ENCODE data around the gene CACNA1A. TPM values are rescaled to one million over a fixed set of nuclear protein-coding genes. Genes with fewer than 3 reads are reported as not detected.
A peak's percentile ranks its signal among the peaks of the same experiment; 100 is the strongest.

CACNA1A gene
- total RNA-seq, 8 experiments from 2014 or later, result 1.9 to 23.0 (median 7.5) TPM

GRCh38 chr19:13286195-13286985 lies 219.9 kb downstream of the CACNA1A start:
- ATAC-seq (replicated peaks in 6 of 8), result no peak
- WGBS, 10 experiments, result 70 to 100% (median 89%) methylated on average over 2 to 8 of the region's 31 CpGs; no CpG with 5 or more reads in 6 of the 10 experiments
- Histone ChIP-seq H3K4me1 (replicated peaks in 1 of 2) (no peaks in the 10 kb centered on the region), H3K27ac (no peak overlapping the region), H3K4me3 (no peak overlapping the region)
- in situ Hi-C loops (cut with MboI; ENCODE audit: low pct_unique_long_range_greater_than_20kb in 2 of 9, low sequenced_read_pairs in 9 of 9, unreplicated experiment in 9 of 9), result loop anchor here in 5 of 9 experiments (25.0 kb wide), 3 partner anchors 151 to 426 kb away; no protein-coding TSS in a partner anchor

GRCh38 chr19:13284929-13285928 lies 221.1 kb downstream of the CACNA1A start:
- in situ Hi-C loops (cut with MboI; ENCODE audit: low pct_unique_long_range_greater_than_20kb in 2 of 9, low sequenced_read_pairs in 9 of 9, unreplicated experiment in 9 of 9), result loop anchor here in 5 of 9 experiments (25.0 kb wide), 3 partner anchors 152 to 427 kb away; no protein-coding TSS in a partner anchor
- 18 to 100% (median 85%) methylated on average over 1 to 5 of the region's 13 CpGs; no CpG with 5 or more reads in 3 of the 10 experiments for WGBS, 10 experiments
- no peaks in the 10 kb centered on the region for H3K4me1 ChIP-seq (replicated peaks in 1 of 2)
- no peak overlapping the region for H3K4me3 ChIP-seq
- H3K27ac ChIP-seq, result no peak overlapping the region
- no peak for ATAC-seq (replicated peaks in 6 of 8)

GRCh38 chr19:13283871-13284270 lies 222.4 kb downstream of the CACNA1A start:
- H3K4me3 ChIP-seq, result no peak overlapping the region
- no peak for ATAC-seq (replicated peaks in 6 of 8)
- H3K4me1 ChIP-seq (replicated peaks in 1 of 2), result no peaks in the 10 kb centered on the region
- no peak overlapping the region for H3K27ac ChIP-seq
- 0 to 83% (median 20%) methylated on average over 1 of the region's 1 CpG; no CpG with 5 or more reads in 3 of the 10 experiments for WGBS, 10 experiments
- in situ Hi-C loops (cut with MboI; ENCODE audit: low pct_unique_long_range_greater_than_20kb in 2 of 9, low sequenced_read_pairs in 9 of 9, unreplicated experiment in 9 of 9), result loop anchor here in 5 of 9 experiments (25.0 kb wide), 3 partner anchors 153 to 428 kb away; no protein-coding TSS in a partner anchor

- in situ Hi-C loops (cut with MboI; ENCODE audit: low pct_unique_long_range_greater_than_20kb in 2 of 9, low sequenced_read_pairs in 9 of 9, unreplicated experiment in 9 of 9), result loop anchor here in 5 of 9 experiments (25.0 kb wide), 3 partner anchors 155 to 430 kb away; no protein-coding TSS in a partner anchor
- 47 to 91% (median 73%) methylated on average over 2 to 5 of the region's 8 CpGs; no CpG with 5 or more reads in 6 of the 10 experiments for WGBS, 10 experiments
- Histone ChIP-seq H3K27ac (no peak overlapping the region), H3K4me1 (replicated peaks in 1 of 2) (no peaks in the 10 kb centered on the region), H3K4me3 (no peak overlapping the region)
- ATAC-seq (replicated peaks in 6 of 8), result no peak
Observed at GRCh38 chr19:13282486-13283065, 223.7 kb downstream of the CACNA1A start.

GRCh38 chr19:13281567-13282291 lies 224.6 kb downstream of the CACNA1A start:
- Histone ChIP-seq H3K4me1 (replicated peaks in 1 of 2) (no peaks in the 10 kb centered on the region), H3K27ac (no peak overlapping the region), H3K4me3 (no peak overlapping the region)
- 0 to 100% (median 40%) methylated on average over 1 to 9 of the region's 24 CpGs; no CpG with 5 or more reads in 4 of the 10 experiments for WGBS, 10 experiments
- in situ Hi-C loops (cut with MboI; ENCODE audit: low pct_unique_long_range_greater_than_20kb in 2 of 9, low sequenced_read_pairs in 9 of 9, unreplicated experiment in 9 of 9), result loop anchor here in 5 of 9 experiments (25.0 kb wide), 3 partner anchors 156 to 431 kb away; no protein-coding TSS in a partner anchor
- ATAC-seq (replicated peaks in 6 of 8), result no peak

GRCh38 chr19:13277104-13277809 lies 229.0 kb downstream of the CACNA1A start:
- ATAC-seq (replicated peaks in 6 of 8), result peak; percentile 82 to 99 (median 86)
- in situ Hi-C loops (cut with MboI; ENCODE audit: low pct_unique_long_range_greater_than_20kb in 2 of 9, low sequenced_read_pairs in 9 of 9, unreplicated experiment in 9 of 9), result loop anchor here in 7 of 9 experiments (5.0 to 25.0 kb wide), 6 partner anchors 160 to 448 kb away; no protein-coding TSS in a partner anchor
- Histone ChIP-seq H3K4me3 (no peak overlapping the region), H3K27ac (no peak overlapping the region), H3K4me1 (replicated peaks in 1 of 2) (no peaks in the 10 kb centered on the region)
- WGBS, 10 experiments, result 0 to 63% (median 24%) methylated on average over 1 to 12 of the region's 17 CpGs; no CpG with 5 or more reads in 1 of the 10 experiments

- Histone ChIP-seq H3K4me3 (no peak overlapping the region), H3K27ac (no peak overlapping the region), H3K4me1 (replicated peaks in 1 of 2) (no peaks in the 10 kb centered on the region)
- ATAC-seq (replicated peaks in 6 of 8), result no peak
- 23 to 100% (median 73%) methylated on average over 1 to 5 of the region's 10 CpGs; no CpG with 5 or more reads in 3 of the 10 experiments for WGBS, 10 experiments
- in situ Hi-C loops (cut with MboI; ENCODE audit: low pct_unique_long_range_greater_than_20kb in 2 of 9, low sequenced_read_pairs in 9 of 9, unreplicated experiment in 9 of 9), result loop anchor here in 7 of 9 experiments (5.0 to 25.0 kb wide), 6 partner anchors 162 to 450 kb away; no protein-coding TSS in a partner anchor
Observed at GRCh38 chr19:13275016-13275722, 231.1 kb downstream of the CACNA1A start.

- Histone ChIP-seq H3K27ac (no peak overlapping the region), H3K4me1 (replicated peaks in 1 of 2) (no peaks in the 10 kb centered on the region), H3K4me3 (no peak overlapping the region)
- in situ Hi-C loops (cut with MboI; ENCODE audit: low pct_unique_long_range_greater_than_20kb in 2 of 9, low sequenced_read_pairs in 9 of 9, unreplicated experiment in 9 of 9), result loop anchor here in 7 of 9 experiments (10.0 to 25.0 kb wide), 4 partner anchors 283 to 454 kb away; partner anchors contain the start of gene NFIX (in 3 of the 7)
- no peak for ATAC-seq (replicated peaks in 6 of 8)
- 0 to 91% (median 67%) methylated on average over 1 to 4 of the region's 5 CpGs; no CpG with 5 or more reads in 5 of the 10 experiments for whole genome bisulfite sequencing, 10 experiments
Observed at GRCh38 chr19:13270514-13271105, 235.7 kb downstream of the CACNA1A start.

- ATAC-seq (replicated peaks in 6 of 8), result no peak
- Histone ChIP-seq H3K27ac (no peak overlapping the region), H3K4me3 (no peak overlapping the region), H3K4me1 (replicated peaks in 1 of 2) (no peaks in the 10 kb centered on the region)
- in situ Hi-C loops (cut with MboI; ENCODE audit: low pct_unique_long_range_greater_than_20kb in 2 of 9, low sequenced_read_pairs in 9 of 9, unreplicated experiment in 9 of 9), result loop anchor here in 4 of 9 experiments (25.0 kb wide), 2 partner anchors 282 to 318 kb away; partner anchors contain the start of gene NFIX (in 3 of the 4)
- 80 to 100% (median 90%) methylated on average over 1 to 7 of the region's 10 CpGs; no CpG with 5 or more reads in 3 of the 10 experiments for WGBS, 10 experiments
Observed at GRCh38 chr19:13269348-13269747, 236.9 kb downstream of the CACNA1A start.

GRCh38 chr19:13267889-13268288 lies 238.4 kb downstream of the CACNA1A start:
- no peak overlapping the region for H3K4me3 ChIP-seq
- ATAC-seq (replicated peaks in 6 of 8), result no peak
- WGBS, 10 experiments, result 60 to 100% (median 70%) methylated on average over 1 to 3 of the region's 4 CpGs; no CpG with 5 or more reads in 5 of the 10 experiments
- H3K27ac ChIP-seq, result no peak overlapping the region
- in situ Hi-C loops (cut with MboI; ENCODE audit: low pct_unique_long_range_greater_than_20kb in 2 of 9, low sequenced_read_pairs in 9 of 9, unreplicated experiment in 9 of 9), result loop anchor here in 4 of 9 experiments (25.0 kb wide), 2 partner anchors 281 to 319 kb away; partner anchors contain the start of gene NFIX (in 3 of the 4)
- H3K4me1 ChIP-seq (replicated peaks in 1 of 2), result no peaks in the 10 kb centered on the region
